Mesenteric fat pad (tissue), 1 donor: ENCODE measurements around the gene EIF2S3. TPM values are rescaled to one million over a fixed set of nuclear protein-coding genes. Genes with fewer than 3 reads are reported as not detected.

ENCODE experiments used
- total RNA-seq: library from RNA; stranded (reverse); fragmentation: NEBNext Ultra II Directional; extraction: Animal tissue kit (Norgen Biotek cat#: 25700); gene quantifications from one replicate; pipeline ENCODE4 v1.2.1, GENCODE V29; 2021
- donor health status: DM: yes; HTN: yes; CAD: no.

EIF2S3 gene
- total RNA-seq, 1 donor from 2014 or later, result 143 TPM

Other genes with a start within 250 kb of the EIF2S3 start
- gene APOO, start 147.0 kb upstream of the EIF2S3 start, total RNA-seq, result 21.6 TPM
- gene CXorf58, start 146.9 kb upstream of the EIF2S3 start, total RNA-seq, result not detected
- 10.0 TPM for gene KLHL15, start 27.8 kb upstream of the EIF2S3 start, total RNA-seq
- gene ZFX, start 94.8 kb downstream of the EIF2S3 start, total RNA-seq, result 58.3 TPM